Measurements from ENCODE around the gene SMPDL3A.

- TF ChIP-seq, protein P1, sequence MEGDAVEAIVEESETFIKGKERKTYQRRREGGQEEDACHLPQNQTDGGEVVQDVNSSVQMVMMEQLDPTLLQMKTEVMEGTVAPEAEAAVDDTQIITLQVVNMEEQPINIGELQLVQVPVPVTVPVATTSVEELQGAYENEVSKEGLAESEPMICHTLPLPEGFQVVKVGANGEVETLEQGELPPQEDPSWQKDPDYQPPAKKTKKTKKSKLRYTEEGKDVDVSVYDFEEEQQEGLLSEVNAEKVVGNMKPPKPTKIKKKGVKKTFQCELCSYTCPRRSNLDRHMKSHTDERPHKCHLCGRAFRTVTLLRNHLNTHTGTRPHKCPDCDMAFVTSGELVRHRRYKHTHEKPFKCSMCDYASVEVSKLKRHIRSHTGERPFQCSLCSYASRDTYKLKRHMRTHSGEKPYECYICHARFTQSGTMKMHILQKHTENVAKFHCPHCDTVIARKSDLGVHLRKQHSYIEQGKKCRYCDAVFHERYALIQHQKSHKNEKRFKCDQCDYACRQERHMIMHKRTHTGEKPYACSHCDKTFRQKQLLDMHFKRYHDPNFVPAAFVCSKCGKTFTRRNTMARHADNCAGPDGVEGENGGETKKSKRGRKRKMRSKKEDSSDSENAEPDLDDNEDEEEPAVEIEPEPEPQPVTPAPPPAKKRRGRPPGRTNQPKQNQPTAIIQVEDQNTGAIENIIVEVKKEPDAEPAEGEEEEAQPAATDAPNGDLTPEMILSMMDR (conservative IDR thresholded peaks at IDR 0.05; ENCODE audit: low read depth, low read length), result no peak
- no peak for TF ChIP-seq EZH2 (IDR thresholded peaks at IDR 0.05; ENCODE audit: borderline replicate concordance, low read depth, low read length, poor library complexity, severe bottlenecking)
These were observed 10.8 kb upstream of the SMPDL3A start for GRCh38 chr6:122778302-122778701.
